GM18519 (cell line): ENCODE results near the gene BDP1.
"Not testable (repeated sequence)": the region's sequence is repeated elsewhere in the genome, so short reads cannot be mapped to it uniquely, and the experiment has no call there.

Source experiments
- ATAC-seq: cut with Tn5 transposase; IDR thresholded peaks from one replicate; pipeline ENCODE4 v1.9.1; 2021; ENCODE audit warnings: mild to moderate bottlenecking, moderate library complexity; ENCODE audit not compliant: unreplicated experiment, low FRiP score

BDP1 gene

GRCh38 chr5:71456362-71456743 is 902 bp downstream of the BDP1 start:
- no peak for ATAC-seq

- ATAC-seq, result no peak
Measured at GRCh38 chr5:71457106-71457505, 1.7 kb downstream of the BDP1 start.

- no peak for ATAC-seq
Measured at GRCh38 chr5:71460693-71461092, 5.2 kb downstream of the BDP1 start.

- ATAC-seq, result no peak
Measured at GRCh38 chr5:71461360-71461759, 5.9 kb downstream of the BDP1 start.

GRCh38 chr5:71471193-71471592 is 15.7 kb downstream of the BDP1 start:
- ATAC-seq, result no peak

GRCh38 chr5:71475788-71476384 is 20.4 kb downstream of the BDP1 start:
- ATAC-seq, result no peak

- no peak for ATAC-seq
Measured at GRCh38 chr5:71481441-71481840, 26.0 kb downstream of the BDP1 start.

- ATAC-seq, result no peak
Measured at GRCh38 chr5:71482132-71482531, 26.7 kb downstream of the BDP1 start.

- no peak for ATAC-seq
Measured at GRCh38 chr5:71483355-71483754, 27.9 kb downstream of the BDP1 start.

- ATAC-seq, result no peak
Measured at GRCh38 chr5:71492817-71493615, 37.6 kb downstream of the BDP1 start.

- not testable (repeated sequence) for ATAC-seq
Measured at GRCh38 chr5:71494202-71494601, 38.8 kb downstream of the BDP1 start.

- not testable (repeated sequence) for ATAC-seq
Measured at GRCh38 chr5:71498756-71499155, 43.3 kb downstream of the BDP1 start.

- no peak for ATAC-seq
Measured at GRCh38 chr5:71503536-71503935, 48.1 kb downstream of the BDP1 start.

- no peak for ATAC-seq
Measured at GRCh38 chr5:71522151-71522550, 66.7 kb downstream of the BDP1 start.

GRCh38 chr5:71525611-71526010 is 70.2 kb downstream of the BDP1 start:
- ATAC-seq, result not testable (repeated sequence)

- no peak for ATAC-seq
Measured at GRCh38 chr5:71528206-71528605, 72.8 kb downstream of the BDP1 start.

- no peak for ATAC-seq
Measured at GRCh38 chr5:71529682-71530081, 74.2 kb downstream of the BDP1 start.

- ATAC-seq, result no peak
Measured at GRCh38 chr5:71533142-71533541, 77.7 kb downstream of the BDP1 start.

- peak; percentile 71 for ATAC-seq
Measured at GRCh38 chr5:71533615-71534014, 78.2 kb downstream of the BDP1 start.

- ATAC-seq, result no peak
Measured at GRCh38 chr5:71537687-71538086, 82.2 kb downstream of the BDP1 start.

GRCh38 chr5:71550885-71551284 is 95.4 kb downstream of the BDP1 start:
- not testable (repeated sequence) for ATAC-seq

- ATAC-seq, result not testable (repeated sequence)
Measured at GRCh38 chr5:71551582-71551981, 96.1 kb downstream of the BDP1 start.
